Pancreas (tissue), 10 donors: Measurements from ENCODE around the gene CIB4. TPM values are rescaled to one million over a fixed set of nuclear protein-coding genes. Genes with fewer than 3 reads are reported as not detected.

Experiments
- ATAC-seq, 4 donors: fragments of 200-7000 bp; cut with Tn5 transposase; one replicate each; pipeline versions ENCODE4 v1.8.0 to v1.9.1; 2020; ENCODE audit warnings: mild to moderate bottlenecking in 4 of 4, moderate library complexity in 4 of 4
- DNase-seq, 6 donors: peaks; one replicate each; pipeline ENCODE4 v3.0.0-alpha.2; 2020
- FAIRE-seq: peaks from 2 replicates; lab custom pipeline; 2012; peaks lifted over from hg19 to GRCh38; lab: Jason Lieb, UNC
- H3K27ac ChIP-seq, 4 donors: fragments of 200-600 bp; sonication (generic); 1 replicate in 3 of 4; 2 replicates in 1 of 4; pipeline versions ENCODE4 v1.5.0 to v1.8.0; 2020
- H3K27me3 ChIP-seq, 4 donors: fragments of 200-600 bp; one replicate each; pipeline ENCODE4 v1.8.0; 2021
- H3K36me3 ChIP-seq, 3 donors: fragments of 200-600 bp; sonication (generic) in 1 of 3; one replicate each; pipeline versions ENCODE4 v1.5.0 to v1.8.0; 2020 to 2021
- H3K4me1 ChIP-seq, 3 donors: fragments of 200-600 bp; one replicate each; pipeline ENCODE4 v1.8.0; 2021
- H3K4me3 ChIP-seq, 4 donors: fragments of 200-600 bp; sonication (generic) in 2 of 4; one replicate each; pipeline versions ENCODE4 v1.5.0 to v1.8.0; 2020 to 2021
- H3K9me3 ChIP-seq, 4 donors: fragments of 200-600 bp; one replicate each; pipeline ENCODE4 v1.8.0; 2021
- CTCF ChIP-seq, 4 donors: fragments of 200-600 bp; sonication (generic) in 3 of 4; IDR thresholded peaks; one replicate each; pipeline versions ENCODE4 v1.5.0 to v1.8.0; 2021; ENCODE audit warnings: antibody characterized with exemption in 4 of 4
- WGBS, 2 donors: extraction: QIAGEN DNeasy Blood & Tissue Kit; methylation state at CpG; one replicate each; pipeline ENCODE4 v1.1.7; 2013; 5-methylcytosine and 5-hydroxymethylcytosine counted together
- intact Hi-C, 3 donors: fragments of 100-400 bp; cut with DNase I; formaldehyde crosslinking; loops; one replicate each; pipeline versions ENCODE4 v1.11.1 to v1.14.2; 2022
- polyA plus RNA-seq, 2 donors: library from polyadenylated mRNA; stranded (reverse); fragments of 200-250 nt; gene quantifications; one replicate each; pipeline ENCODE4 v1.2.3, GENCODE V29; 2013
- total RNA-seq, 6 donors: library from RNA; stranded (reverse); fragmentation: NEBNext Ultra II Directional in 4 of 6; extraction: Animal tissue kit (Norgen Biotek cat#: 25700) in 4 of 6; gene quantifications; one replicate each; pipeline versions ENCODE4 v1.2.1 to v1.2.4, GENCODE V29; 2021 to 2023
- donor health status: healthy with polysubstance abuse.
- donor health status: DM: no; HTN: no; CAD: no; lungs with moderate emphysema.
- donor health status: DM: no; HTN: no; CAD: no.
- donor health status: control.
- donor health status: control.
- donor health status: Bipolar disorder and iron deficiency.
- donor health status: DM: yes; HTN: yes; CAD: no.
- donor health status: DM: no; HTN: no; CAD: no.
- donor health status: DM: no; HTN: no; CAD: no.
- donor health status: DM: yes; HTN: yes; CAD: no.

Gene CIB4
- total and polyA plus RNA-seq, 8 donors = 0.19 to 0.62 (median 0.31) TPM; not detected in 3

DNA sequence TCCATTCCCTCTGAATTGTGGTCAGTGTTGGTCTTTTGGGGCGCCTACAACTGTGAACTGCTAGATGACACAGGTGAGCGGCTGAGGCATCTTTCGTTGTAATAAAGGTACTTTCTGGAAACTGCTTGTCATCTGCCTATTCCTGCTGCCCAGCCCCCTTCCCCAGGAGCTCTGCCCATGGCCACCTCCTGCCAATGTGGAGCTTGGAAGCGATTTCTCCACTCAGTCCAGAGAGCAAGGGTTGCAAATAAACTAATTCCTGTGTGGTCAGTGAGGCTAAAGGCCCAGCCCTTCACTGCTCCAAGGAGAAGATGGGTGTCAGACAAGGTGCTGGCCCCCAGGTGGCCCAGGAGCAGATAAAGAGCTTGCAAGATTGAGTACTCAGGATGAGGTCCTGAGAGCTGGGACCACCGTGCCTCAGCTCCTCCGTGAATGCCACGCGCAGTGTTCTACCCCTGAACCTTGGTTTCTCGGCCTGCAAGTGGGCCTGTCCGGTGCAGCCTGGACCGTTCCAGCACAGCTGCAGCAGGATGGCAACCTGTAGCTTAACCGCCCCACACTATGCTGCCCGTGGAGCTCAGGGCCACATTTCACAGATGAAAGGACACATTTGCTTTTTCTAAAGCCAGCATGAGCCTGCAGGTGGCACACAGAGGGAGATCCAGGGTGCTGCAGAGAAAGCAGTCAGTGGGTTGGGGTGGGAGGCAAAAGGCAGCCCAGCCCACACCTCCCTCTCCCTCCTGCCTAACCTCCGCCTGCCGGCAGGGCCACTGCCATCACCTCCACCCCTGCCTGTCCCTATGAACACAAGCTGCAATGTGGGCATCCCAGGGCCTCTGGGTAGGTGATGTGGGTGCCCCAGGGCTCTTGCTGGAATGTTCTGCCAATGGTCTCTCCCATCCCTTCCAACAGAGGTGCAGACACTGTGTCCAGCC is 84.6 kb downstream of the CIB4 start:
- Histone ChIP-seq H3K9me3 (no peaks in the 10 kb centered on the region), H3K36me3 (no peaks in the 10 kb centered on the region), H3K4me1 (no peaks in the 10 kb centered on the region), H3K27ac (no peak overlapping the region), H3K27me3 (no peaks in the 10 kb centered on the region), H3K4me3 (no peak overlapping the region)
- FAIRE-seq (no peak), ATAC-seq (no peak), DNase-seq (peak in 1 of 6 donors; percentile 45)
- no peak for TF ChIP-seq CTCF (IDR thresholded peaks at IDR 0.05)
- intact Hi-C loops = no loop called here
- WGBS, 2 donors = 84 to 91% methylated on average over 13 to 15 of the region's 15 CpGs

DNA sequence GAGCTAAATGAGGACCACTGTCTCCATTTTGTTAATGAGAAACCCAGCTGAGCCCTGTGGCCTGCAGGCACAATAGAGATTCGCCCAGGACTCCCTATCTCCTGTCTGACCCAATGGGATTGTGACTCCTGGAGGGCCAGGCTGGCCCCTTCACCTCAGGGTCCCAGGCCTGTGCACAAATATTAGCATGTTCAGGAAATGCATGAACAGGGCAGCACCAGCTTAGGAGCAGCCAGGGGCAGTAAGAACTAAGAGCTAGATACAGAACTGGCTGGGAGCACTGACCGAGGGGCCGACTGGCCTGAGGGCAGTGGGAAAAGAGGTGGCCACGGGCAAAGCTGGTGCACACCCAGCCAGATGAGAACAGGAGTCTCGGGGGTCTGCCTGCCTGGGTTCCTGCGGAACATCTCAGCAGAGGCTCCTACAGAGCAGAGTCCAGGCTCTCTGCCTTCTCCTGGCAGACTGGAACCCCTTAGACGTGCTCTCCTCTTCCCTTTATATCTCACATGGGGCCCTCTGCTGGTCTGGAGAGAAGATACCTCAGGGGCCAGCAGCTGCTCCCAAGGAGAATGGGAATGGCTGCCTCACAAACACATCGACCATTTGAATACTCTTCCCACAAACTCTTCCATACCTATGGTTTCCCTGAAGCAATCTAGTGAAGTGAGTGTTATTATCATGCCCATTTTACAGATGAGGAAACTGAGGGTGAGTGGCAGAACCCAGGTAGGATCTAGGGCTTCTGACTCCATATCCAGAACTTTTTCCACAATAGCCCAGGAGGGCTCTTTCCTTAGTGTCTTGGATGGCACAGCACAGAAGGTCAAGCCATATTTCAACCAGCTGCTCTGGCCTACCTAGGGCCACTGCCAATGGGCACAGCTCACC is 85.7 kb downstream of the CIB4 start:
- FAIRE-seq (no peak), DNase-seq (peak in 1 of 6 donors; percentile 34), ATAC-seq (no peak)
- Histone ChIP-seq H3K27me3 (no peaks in the 10 kb centered on the region), H3K4me3 (no peak overlapping the region), H3K4me1 (no peaks in the 10 kb centered on the region), H3K9me3 (no peaks in the 10 kb centered on the region), H3K36me3 (no peaks in the 10 kb centered on the region), H3K27ac (no peak overlapping the region)
- whole genome bisulfite sequencing, 2 donors = 74 to 81% methylated on average over 8 of the region's 8 CpGs
- intact Hi-C loops = no loop called here
- TF ChIP-seq CTCF (IDR thresholded peaks at IDR 0.05) = no peak

DNA sequence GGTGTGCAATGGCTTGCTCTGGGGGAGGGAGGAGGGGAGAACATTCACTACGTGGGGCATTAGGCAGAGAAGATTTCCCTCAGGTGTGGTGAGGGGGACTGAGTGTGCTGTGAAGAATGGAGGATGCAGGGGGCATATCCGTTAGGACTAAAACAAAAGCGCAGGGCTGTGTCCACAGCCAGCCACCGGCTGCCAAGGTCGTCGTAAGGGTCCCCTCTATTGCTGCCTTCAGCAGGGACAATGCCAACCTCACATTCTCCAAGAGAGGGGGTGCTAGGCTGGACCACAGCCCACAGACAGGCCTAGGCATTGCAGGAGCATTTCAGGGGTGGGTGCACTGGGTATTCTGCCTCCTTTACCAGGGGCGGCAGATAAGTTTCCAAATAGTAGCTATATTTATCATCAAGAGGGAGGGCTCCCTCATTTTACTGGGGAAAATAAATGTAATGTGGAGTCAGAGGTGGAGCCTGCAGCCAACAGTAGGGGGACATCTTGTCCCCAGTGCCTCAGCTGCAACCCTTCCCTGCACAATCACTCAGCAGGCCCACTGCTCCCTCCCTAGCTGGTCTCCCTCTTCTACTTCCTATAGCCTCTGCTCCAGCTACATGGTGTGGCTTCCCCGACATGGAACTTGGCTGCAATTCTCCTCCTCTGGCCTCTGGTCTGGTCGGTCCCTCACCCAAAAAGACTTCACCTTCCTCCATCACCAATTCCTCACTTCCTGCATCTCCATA is 88.4 kb downstream of the CIB4 start:
- 64 to 67% methylated on average over 9 of the region's 9 CpGs for WGBS, 2 donors
- FAIRE-seq = no peak
- no peak overlapping the region for H3K4me3 ChIP-seq
- no peaks in the 10 kb centered on the region for H3K27me3 ChIP-seq
- H3K27ac ChIP-seq = no peak overlapping the region
- TF ChIP-seq CTCF (IDR thresholded peaks at IDR 0.05) = no peak
- H3K9me3 ChIP-seq = no peaks in the 10 kb centered on the region
- DNase-seq = peak in 1 of 6 donors; percentile 17
- no peaks in the 10 kb centered on the region for H3K4me1 ChIP-seq
- no peak for ATAC-seq
- H3K36me3 ChIP-seq = no peaks in the 10 kb centered on the region
- intact Hi-C loops = no loop called here

DNA sequence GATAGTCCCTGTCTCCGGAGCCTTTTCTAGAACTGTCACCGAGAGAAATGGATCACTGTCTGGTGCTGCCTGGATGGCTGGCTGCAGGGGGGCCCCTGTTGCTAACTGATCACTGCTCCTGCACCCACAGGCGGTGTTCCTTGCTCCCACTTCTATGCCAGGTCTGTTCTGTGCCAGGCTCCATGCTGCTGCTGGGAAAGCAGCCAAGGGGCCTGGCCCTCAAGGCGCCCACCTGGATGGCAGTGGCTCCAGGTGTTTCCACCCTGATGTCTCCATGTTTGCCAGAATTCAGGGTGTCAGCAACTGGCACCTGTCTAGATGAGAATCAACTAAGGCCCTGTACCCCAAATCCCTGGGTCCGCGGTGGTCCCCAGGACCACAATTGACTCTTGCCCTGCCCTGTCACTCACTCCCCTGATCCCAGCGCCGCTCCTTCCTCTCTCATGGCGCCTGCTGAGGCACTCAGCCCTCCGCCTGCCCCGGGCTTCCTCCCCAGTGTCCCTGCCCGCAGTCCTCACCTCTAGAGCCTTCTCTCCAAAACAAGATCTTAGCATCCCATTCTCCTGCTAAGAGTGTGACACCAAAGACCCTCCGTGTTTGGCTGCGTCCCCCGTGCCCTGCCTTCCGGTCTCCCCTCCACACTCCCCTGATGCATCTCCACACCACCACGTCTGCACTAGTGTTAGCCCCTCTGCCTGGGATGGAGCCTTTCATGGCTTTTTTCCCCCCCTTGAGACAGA is 90.7 kb downstream of the CIB4 start:
- Histone ChIP-seq H3K27me3 (no peaks in the 10 kb centered on the region), H3K4me1 (no peaks in the 10 kb centered on the region), H3K9me3 (no peaks in the 10 kb centered on the region), H3K36me3 (no peaks in the 10 kb centered on the region), H3K27ac (no peak overlapping the region), H3K4me3 (no peak overlapping the region)
- 82 to 86% methylated on average over 17 of the region's 17 CpGs for WGBS, 2 donors
- DNase-seq = peak in 1 of 6 donors; percentile 25
- intact Hi-C loops = no loop called here
- no peak for ATAC-seq
- no peak for TF ChIP-seq CTCF (IDR thresholded peaks at IDR 0.05)
- FAIRE-seq = no peak
